Measurements from ENCODE around the gene TMEM107. TPM values are rescaled to one million over a fixed set of nuclear protein-coding genes. Genes with fewer than 3 reads are reported as not detected.

The TMEM107 gene
- total RNA-seq, 1 donor from 2014 or later, result 30.6 TPM

DNA sequence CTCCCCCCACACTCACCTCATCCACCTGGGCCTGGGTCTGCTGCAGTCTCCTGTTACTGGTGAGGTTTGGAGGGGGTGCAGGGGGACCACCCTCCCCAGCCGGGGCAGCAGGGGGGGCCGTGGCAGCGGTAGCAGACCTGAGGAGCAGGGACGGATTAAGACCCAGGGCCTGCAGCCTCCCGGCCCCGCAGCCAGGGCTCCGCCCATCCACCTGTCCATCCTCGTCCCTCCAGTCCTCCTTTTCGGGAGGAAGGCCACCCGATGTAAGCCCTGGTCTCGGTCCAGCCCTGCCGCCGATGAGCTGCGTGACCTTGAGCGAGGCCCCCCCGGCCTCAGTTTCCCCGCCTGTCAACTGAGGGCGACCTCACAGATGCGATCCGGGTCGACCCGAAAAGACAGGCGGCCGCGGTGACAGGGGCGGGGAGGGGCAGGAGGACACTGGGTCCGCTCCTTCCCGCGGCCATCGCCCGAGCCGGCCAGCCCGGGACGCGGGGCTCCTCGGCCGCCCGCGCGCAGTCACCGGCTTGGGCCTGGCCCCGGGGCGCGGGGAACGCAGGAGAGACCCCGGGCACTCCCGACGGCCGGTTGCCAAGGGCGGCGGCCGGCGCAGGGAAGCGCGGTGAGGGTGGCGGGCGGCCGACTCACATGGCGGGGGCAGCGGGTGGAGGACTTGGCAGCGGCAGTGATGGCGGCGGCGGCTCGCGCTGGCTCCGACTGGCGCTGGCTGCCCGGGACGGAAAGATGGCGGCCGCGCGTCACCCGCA, 13.8 kb downstream of the TMEM107 start, which contains the start of gene VAMP2:
TSS of gene VAMP2 (minus strand) at position 716 of the 764 bp plus-strand sequence. CDS start at position 647, 69 bp downstream.
- peak; percentile 71 for DNase-seq (ENCODE audit: low spot score)

GRCh38 chr17:8161289-8162232, 14.6 kb downstream of the TMEM107 start:
- DNase-seq (ENCODE audit: low spot score), result no peak

- no peak for DNase-seq (ENCODE audit: low spot score)
These were observed 15.4 kb downstream of the TMEM107 start for GRCh38 chr17:8160741-8161221.

DNA sequence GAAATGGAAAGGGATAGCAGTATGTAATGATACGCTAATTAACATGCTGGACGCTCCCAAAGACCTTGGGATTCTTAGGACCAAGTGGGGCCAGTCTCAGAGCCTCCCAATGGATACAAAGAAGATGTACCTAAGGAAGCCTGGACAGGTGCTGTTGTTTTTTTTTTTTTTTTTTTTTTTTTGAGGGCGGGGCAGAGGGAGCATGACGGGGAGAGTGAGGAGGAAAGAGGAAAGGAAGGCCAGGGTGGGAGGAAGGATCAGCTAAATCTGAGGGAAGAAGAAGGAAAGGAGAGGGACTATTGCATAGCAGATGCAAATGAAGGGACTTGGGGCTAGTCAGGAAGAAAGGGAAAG, 16.0 kb downstream of the TMEM107 start:
- DNase-seq (ENCODE audit: low spot score), result no peak

GRCh38 chr17:8159459-8160223, 16.5 kb downstream of the TMEM107 start:
- DNase-seq (ENCODE audit: low spot score), result no peak

- no peak for DNase-seq (ENCODE audit: low spot score)
These were observed 17.2 kb downstream of the TMEM107 start for GRCh38 chr17:8159032-8159400.

GRCh38 chr17:8158267-8159031, 17.7 kb downstream of the TMEM107 start:
- DNase-seq (ENCODE audit: low spot score), result peak; percentile 90

DNA sequence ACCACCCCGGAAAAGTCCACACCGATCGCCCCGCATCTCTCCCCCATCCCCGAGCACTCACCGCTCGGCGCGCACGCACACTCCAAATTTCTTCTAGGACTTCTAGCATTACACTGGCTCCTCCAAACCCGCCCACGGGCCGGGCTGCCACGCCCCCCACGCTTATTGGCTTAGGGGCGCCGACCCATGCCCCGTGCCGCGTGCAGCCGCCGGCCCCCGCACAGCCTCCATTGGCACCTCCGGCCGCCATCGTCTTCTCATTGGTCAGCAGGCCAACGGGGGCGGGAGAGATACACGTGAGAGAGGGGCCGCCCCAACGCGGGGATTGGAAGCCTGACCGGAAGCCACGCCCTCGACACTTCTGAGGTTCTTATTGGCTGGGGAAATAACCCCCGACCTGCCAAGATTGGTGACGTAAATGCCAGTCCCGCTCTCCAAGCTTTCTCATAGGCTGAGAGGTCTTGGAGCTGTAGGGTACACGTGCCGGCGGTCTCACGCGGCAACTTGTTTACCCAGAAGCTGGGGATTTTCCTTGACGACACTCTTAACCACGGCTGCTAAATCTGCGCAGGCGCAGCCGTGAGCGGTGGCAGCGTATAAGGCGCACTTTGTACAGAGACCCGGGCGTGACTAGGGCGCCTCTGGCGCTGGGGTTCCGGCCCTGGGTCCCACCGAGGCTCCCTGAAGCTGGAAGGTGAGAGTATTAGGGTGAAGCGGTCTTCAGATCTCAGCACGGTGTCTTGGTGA, 19.8 kb downstream of the TMEM107 start:
- peak; percentile 100 for DNase-seq (ENCODE audit: low spot score)

DNA sequence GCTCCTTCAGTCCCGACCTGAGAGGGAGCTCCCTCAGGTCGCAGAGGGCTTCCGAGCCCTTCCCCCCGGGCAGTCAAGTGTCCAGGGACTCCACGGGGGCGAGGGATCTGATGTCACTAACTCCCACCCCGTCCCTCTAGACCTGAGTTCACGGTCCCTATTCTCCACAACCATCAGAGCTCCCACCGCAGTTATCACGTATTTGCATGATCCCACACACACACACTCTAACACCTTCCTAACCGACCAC, 20.3 kb downstream of the TMEM107 start:
- no peak for DNase-seq (ENCODE audit: low spot score)

DNA sequence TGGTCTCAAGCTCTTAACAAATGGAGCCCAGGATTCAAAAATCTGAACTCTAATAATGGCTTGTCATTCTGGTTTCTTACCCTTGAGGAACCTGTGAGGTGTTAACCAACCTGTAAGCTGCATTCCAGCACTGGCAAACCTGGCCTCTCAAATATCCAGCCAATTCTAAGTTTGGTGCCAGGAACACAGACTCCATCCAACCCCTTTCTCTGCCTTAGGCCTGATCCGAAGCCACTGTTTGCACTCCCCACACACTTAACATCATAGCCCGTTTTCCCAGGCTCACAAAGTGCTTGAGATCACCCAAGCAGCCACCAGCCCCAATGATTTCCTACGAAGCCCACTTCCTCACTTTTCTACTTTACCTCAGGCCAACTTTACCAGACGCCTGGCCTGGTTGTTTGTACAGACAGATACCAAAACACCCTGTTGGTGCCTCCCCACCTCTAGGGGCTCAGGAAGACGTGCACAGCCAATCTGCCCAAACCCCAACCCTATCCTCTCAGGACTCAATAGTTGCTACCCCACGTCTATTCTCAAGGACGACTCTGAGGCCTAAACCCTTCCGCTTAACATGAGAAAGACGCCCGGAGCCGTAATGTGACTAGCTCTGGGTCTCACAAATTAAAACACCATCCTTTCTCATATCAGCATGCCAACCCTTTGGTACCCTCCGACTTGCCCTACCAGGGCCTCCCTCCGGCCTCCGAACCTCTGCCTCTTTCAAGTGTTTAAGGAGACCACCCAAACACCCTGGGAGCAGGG, 20.8 kb downstream of the TMEM107 start:
- DNase-seq (ENCODE audit: low spot score), result no peak

- DNase-seq (ENCODE audit: low spot score), result no peak
These were observed 21.5 kb downstream of the TMEM107 start for GRCh38 chr17:8154608-8155155.

- peak; percentile 99 for DNase-seq (ENCODE audit: low spot score)
These were observed 22.1 kb downstream of the TMEM107 start for GRCh38 chr17:8153957-8154607.

DNA sequence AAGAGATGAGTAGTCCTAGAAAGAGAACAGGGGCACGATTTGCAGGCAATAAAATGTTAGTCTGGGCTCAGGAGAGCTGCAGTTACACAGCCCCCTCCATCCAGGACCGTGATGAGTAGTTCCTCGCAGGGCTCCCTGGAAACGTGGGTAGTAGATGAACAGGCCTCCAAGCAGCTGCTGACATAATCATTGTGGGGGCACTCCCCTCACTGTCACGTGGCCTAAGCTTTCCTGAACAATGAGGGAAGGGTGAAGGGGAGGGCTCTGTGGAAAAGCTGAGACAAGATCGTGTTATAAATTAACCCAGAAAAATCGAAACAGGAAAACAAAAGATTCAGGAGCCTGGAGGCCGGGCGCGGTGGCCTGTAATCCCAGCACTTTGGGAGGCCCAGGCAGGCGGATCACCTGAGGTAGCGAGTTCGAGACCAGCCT, 22.6 kb downstream of the TMEM107 start:
- DNase-seq (ENCODE audit: low spot score), result peak; percentile 98

- no peak for DNase-seq (ENCODE audit: low spot score)
These were observed 23.1 kb downstream of the TMEM107 start for GRCh38 chr17:8153031-8153451.

DNA sequence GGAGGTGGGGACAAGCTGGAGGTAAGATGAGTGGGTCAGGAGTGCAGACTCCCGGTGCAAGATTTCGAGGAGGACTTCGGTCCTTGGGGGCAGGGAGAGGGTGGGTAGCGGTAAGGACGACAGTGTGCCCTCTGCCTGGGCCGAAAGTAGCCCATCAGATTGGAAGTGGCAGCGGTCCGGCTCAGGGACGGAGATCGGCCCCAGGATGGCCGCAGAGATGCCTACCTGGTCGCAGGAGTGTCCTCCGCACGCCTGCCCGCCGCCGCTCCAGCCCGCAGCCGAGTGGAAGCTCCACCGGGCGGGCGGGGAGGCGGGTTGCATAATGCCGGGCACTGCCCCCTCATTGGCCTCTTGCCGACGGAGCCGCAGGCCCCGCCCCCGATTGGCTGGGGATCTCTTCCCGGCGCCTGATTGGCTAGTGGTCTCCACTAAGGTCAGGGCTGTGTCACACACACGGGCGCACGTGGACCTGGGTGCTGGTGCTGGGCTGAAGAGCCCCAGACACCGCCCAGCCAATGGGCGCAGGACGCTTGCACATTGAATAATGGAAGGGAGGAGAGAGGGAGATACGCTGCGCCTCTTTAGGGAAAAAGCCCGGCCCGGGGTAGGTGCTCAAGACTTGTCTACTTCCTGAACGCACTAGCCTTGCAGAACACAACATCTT, 23.9 kb downstream of the TMEM107 start, which contains the start of gene PER1:
TSS of gene PER1 (minus strand) at position 293 of the 664 bp plus-strand sequence. CDS start 1,698 bp downstream, outside the sequence.
- peak; percentile 96 for DNase-seq (ENCODE audit: low spot score)

GRCh38 chr17:8151641-8152111, 24.5 kb downstream of the TMEM107 start:
- DNase-seq (ENCODE audit: low spot score), result peak; percentile 81

- peak; percentile 94 for DNase-seq (ENCODE audit: low spot score)
These were observed 25.0 kb downstream of the TMEM107 start for GRCh38 chr17:8151120-8151640.

Measured in umbilical cord (tissue), 2 donors.